SIG-M5 (cell line): ENCODE measurements around the gene BAZ1A.
"Not testable (repeated sequence)": the region's sequence is repeated elsewhere in the genome, so short reads cannot be mapped to it uniquely, and the experiment has no call there.

ENCODE experiments used
- DNase-seq: peaks from one replicate; lab custom pipeline; 2025; lab: John Stamatoyannopoulos, UW

Gene BAZ1A

DNA sequence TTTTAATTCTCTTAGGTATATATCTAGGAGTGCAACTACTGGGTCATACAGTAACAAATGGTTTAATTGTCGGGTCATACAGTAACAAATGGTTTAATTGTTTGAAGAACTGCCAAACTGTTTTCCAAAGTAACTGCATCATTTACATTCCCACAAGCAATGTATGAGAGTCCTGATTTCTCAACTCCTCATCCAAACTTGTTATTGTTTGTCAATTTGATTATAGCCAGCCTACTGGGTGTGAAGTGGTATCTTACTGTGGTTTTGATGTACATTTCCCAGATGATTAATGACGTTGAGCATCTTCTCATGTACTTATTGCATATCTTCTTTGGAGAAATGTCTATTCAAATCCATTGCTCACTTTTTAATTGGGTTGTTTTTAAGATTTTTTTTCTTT, 93.1 kb downstream of the BAZ1A start:
- no peak for DNase-seq

GRCh38 chr14:34781242-34781641, 93.9 kb downstream of the BAZ1A start:
- no peak for DNase-seq

- no peak for DNase-seq
Measured at GRCh38 chr14:34780646-34781045, 94.5 kb downstream of the BAZ1A start.

GRCh38 chr14:34778744-34779143, 96.4 kb downstream of the BAZ1A start:
- DNase-seq, result no peak

DNA sequence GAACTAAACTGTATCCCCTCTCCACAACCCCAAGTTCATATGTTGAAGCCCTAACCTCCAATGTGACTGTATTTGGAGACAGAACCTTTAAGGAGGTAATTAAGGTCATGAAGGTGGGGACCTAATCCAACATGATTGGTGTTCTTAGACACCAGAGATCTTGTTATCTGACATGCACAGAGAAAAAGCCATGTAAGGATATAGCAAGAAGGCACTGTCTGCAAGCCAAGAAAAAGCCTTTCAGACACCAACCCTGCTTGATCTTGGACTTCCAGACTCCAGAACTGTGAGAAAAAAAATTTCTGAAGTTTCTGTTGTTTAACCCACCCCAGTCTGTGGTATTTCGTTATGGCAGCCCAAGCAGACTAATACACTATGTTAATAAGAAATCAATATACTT, 98.5 kb downstream of the BAZ1A start:
- no peak for DNase-seq

- DNase-seq, result no peak
Measured at GRCh38 chr14:34775922-34776321, 99.2 kb downstream of the BAZ1A start.

GRCh38 chr14:34775342-34775741, 99.8 kb downstream of the BAZ1A start:
- no peak for DNase-seq

DNA sequence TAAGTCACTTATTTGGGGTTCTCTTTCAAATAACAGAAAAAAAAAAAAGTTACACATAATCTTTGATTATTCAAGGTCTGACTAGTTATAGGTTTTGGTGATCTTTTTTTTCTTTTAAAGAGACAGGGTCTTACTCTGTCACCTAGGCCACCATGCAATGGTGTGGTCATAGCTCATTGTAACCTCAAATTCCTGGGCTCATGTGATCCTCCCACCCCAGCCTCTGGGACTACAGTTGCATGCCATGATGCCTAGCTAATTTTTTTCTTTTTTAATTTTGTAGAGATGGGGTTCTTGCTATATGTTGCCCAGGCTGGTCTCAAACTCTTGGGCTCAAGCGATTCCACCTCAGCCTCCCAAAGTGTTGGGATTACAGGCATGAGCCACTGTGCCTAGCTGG, 104.3 kb downstream of the BAZ1A start:
- DNase-seq, result no peak

- no peak for DNase-seq
Measured at GRCh38 chr14:34766606-34767005, 108.6 kb downstream of the BAZ1A start.

DNA sequence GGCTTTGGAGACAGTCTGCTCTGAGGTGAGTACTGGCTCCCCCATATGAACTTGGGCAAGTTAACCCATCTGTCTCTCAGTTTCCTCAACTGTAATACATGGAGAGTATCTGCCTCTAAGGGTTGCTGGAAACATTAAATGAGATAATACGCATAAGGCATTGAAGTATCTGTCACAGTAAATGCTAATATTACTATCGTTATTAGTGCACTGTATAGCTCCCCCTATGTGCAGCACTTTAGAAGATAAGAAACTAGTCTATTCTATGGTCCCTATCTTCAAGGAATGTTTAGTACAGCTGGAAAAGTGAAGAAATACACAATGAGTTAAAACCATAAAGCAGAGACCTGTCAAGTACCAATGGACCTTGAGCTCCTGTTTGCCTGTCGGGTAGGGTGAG, 109.1 kb downstream of the BAZ1A start:
- DNase-seq, result no peak

DNA sequence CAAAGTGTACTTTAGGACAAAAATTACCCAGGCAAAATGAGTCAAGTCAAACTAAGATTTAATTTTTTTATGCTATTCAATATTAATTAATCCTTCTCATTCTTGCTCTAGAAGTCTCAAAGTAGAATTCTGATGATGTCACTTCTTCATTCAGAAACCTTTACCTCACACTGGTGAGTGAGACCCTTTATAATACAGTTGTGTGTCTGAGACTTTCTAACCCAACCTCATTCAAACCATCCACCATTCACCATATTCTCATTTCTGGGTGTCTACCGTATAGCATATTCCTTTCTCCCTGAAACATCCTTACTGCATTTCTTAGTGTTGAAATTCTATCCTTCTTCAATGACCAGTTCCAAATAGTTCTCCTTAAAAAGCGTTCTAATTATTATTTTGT, 119.9 kb downstream of the BAZ1A start:
- no peak for DNase-seq

- no peak for DNase-seq
Measured at GRCh38 chr14:34754687-34755086, 120.5 kb downstream of the BAZ1A start.

- no peak for DNase-seq
Measured at GRCh38 chr14:34750670-34751069, 124.5 kb downstream of the BAZ1A start.

DNA sequence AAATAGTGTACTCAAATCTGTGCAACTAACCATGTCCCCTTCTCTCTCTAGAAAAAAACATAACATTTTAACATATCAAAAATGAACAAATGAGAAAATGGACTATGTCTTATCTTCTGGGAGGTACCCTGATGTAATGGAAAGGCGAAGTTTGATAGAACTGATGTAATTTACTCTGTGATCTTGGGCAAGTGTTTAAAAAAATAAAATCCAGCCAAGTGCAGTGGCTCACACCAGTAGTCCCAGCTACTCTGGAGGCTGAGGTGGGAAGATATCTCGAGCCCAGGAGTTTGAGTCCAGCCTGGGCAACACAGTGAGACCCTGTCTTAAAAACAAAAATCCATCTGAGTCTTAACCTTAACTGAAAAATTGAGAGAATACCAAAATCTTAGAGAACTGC, 124.9 kb downstream of the BAZ1A start:
- DNase-seq, result no peak

GRCh38 chr14:34749408-34749807, 125.8 kb downstream of the BAZ1A start:
- no peak for DNase-seq

DNA sequence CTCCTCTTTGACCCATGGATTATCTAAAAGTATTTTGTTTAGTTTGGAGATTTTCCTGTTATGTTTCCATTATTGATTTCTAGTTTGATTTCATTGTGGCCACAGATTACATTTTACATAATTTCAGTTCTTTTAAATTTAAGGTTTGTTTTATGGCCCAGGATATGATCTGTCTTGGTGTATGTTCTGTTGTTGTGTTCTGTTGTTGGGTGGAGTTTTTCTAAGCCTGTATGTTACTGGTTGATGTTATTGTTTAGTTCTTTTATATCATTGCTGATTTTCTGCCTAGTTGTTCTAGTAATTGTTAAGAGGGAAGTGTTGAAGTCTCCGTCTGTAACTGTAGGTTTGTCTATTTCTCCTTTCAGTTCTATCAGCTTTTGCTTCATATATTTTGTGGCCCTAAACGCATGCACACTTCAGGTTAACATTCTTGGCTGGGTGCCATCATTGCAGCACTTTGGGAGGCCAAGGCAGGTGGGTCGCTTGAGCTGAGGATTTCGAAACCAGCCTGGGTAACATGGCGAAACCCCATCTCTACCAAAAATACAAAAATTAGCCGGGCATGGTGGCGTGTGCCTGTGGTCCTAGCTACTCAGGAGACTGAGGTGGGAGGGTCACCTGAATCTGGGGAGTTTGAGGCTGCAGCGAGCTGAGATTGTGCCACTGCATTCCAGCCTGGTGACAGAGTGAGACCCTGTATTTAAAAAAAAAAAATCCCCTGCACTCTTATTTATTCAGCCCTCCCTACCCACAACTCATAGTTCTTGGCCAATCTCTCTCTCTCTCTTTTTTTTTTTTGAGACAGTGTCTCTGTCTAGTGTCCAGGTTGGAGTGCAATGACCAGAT, 132.7 kb downstream of the BAZ1A start:
- DNase-seq, result no peak

DNA sequence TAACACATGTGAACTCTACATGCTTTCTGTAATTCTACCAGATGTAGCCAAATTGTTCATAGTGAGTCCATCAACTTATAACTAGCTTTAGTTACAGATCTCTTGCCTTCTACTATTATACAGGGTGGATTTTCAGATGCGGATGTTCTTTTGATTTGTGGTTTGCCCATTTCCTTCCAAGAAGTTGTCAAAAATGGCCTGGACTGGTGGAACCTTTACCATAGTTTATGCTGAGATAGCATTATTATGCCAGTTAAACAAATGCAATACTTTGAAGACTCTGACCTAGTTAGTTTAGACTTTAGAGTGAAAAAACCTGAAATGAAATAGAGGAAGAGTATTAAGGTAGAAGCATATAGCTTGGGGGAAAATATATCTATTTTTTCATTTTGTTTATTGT, 133.3 kb downstream of the BAZ1A start:
- no peak for DNase-seq

DNA sequence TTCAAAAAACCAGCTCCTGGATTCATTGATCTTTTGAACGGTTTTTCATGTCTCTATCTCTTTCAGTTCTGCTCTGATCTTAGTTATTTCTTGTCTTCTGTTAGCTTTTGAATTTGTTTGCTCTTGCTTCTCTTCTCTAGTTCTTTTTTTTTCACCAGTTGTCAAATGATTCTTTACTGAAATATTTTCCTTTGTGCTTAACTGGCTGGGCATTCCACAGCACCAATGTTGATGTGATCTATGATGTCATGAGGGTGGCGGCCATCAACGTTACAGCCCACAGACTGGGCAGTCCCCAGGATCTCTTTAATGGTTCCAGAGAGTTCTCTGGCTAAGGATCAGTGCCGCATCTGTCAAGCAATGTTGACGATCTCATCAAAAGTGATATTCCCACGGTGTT, 135.0 kb downstream of the BAZ1A start:
- not testable (repeated sequence) for DNase-seq

- DNase-seq, result not testable (repeated sequence)
Measured at GRCh38 chr14:34737079-34737478, 138.1 kb downstream of the BAZ1A start.

DNA sequence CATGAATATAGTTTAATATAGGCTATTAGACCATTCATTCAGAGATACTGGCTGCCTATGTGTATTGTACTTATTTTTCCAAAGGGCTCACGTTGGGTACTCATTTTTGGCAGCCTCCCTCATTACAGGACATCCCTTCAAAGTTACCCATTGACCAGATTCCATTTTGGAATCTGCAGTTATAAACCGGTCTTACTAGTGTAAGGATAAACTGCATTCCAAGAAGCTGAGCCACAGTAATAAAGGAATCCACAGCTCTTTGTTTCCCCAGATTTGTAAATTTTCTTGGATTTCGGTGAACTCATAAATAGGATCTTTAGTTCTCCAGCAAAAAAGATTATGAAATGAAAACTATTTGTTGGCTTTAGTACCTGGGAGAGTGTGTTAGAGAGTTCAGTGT, 141.9 kb downstream of the BAZ1A start:
- DNase-seq, result no peak

DNA sequence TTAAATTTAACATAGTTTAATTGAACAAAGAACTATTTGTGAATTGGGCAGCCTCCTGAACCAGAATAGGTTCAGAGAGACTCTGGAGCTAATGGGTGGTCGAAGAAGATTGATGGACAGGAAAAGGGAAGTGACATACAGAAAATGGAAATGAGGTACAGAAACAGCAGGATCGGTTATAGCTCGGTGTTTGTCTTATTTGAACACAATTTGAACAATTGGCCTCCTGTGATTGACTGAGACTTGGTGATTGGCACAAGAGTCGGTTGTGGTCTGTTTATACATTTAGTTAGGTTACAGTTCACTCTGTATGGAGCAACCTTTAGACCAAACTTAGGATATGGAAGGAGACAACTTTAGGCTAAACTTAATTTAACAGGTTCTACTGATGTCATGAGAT, 142.4 kb downstream of the BAZ1A start:
- no peak for DNase-seq

DNA sequence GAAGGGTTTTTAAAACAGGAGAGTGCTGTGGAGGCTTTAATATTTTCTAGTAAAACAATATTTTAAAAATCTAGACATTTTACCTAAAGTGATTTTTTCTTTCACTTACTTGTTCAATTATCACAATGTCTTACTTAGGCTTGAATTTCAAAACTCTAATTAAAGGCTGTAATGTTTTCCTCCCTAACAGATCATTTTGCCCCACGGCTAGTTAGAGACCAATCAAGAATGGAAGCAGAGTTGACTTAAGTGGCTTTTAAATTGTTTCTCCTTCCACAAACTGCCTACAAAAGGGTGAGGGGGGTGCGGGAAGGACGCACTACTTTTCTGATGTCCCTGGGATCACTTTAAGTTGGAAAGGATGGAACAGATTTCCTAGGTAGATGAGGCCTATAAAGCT, 151.3 kb downstream of the BAZ1A start:
- DNase-seq, result no peak

DNA sequence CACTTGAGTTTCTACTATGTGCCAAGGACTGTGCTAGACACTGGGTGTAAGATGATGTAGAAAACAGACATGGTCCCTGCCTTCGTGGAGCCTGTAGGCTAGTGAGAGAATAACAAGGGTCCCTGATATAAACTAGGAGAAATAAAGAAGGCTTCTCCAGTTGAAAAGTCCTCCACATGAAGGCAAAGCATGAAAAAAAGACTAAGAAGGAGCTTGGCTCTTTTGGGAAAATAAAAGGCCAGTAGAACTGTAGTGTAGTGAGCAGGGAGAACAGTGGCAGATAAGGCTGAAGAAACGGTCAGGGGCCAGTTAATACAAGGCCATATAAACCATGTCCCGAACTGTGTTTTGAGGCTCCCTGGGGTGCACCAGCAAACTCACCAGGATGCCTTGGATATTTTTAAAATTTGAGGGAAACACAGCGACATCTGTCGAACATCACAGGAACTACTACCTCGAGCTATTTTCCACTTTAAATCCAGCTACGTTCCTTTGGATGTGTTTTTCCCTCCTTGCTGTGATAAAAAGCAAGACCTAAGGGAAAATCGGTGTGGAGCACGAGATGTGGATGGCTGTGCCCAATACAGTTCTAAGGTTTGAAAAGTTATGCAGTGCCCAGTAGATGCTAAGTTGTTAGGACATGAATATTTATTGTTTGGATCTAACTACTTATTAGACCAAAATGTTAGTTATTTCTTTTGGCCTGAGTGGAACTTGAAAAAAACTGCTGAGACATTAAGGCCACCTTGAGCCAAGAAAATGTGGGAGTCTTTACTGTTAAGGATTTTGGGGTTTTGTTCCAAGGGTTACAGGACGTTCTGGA, 152.2 kb downstream of the BAZ1A start:
- no peak for DNase-seq
